ENCODE measurements around the gene SOCS1. TPM values are rescaled to one million over a fixed set of nuclear protein-coding genes. Genes with fewer than 3 reads are reported as not detected.
A peak's percentile ranks its signal among the peaks of the same experiment; 100 is the strongest.

Gene SOCS1
- polyA plus RNA-seq, 1 experiment: 11.6 TPM

- H3K27ac ChIP-seq (ENCODE audit: low read depth, low read length): peak overlapping the region; percentile 12
- H3K9me3 ChIP-seq (ENCODE audit: control insufficient read depth, insufficient read depth, low read length): peaks cover 6% of the 10 kb centered on the region; the same call in 1 of the 2 replicates
- ChIA-PET POLR2A (no interaction called here), CTCF (interaction anchor here (2.7 kb wide), 1 partner anchor 286 kb away, joined by 8 read pairs; no protein-coding TSS in a partner anchor)
- no peak for DNase-seq (ENCODE audit: low read depth, low spot score)
- H3K4me3 ChIP-seq (ENCODE audit: low read depth, low read length): no peak overlapping the region
- no peaks in the 10 kb centered on the region for H3K27me3 ChIP-seq (ENCODE audit: control insufficient read depth, insufficient read depth, low read length)
- no peak for TF ChIP-seq CTCF (IDR thresholded peaks at IDR 0.05; ENCODE audit: low read depth, low read length)
Measured at GRCh38 chr16:11249233-11250061, 6.6 kb downstream of the SOCS1 start.

DNA sequence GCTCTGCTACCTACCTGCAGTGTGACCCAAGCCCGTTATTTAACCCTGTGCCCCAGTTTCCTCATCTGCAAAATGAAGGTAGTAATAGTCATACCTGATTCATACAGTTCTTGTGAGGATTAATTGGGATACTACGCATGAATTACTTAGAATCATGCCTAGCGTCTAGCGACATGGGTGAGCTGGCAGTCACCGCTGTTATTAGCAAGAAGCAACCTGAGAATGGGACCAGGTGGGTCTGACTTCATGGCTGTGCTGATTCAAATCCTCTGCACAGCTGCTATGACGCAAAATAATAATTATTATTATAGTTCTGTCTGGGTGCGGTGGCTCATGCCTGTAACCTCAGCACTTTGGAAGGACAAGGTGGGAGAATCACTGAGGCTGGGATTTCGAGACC, 7.9 kb downstream of the SOCS1 start:
- TF ChIP-seq CTCF (IDR thresholded peaks at IDR 0.05; ENCODE audit: low read depth, low read length): no peak
- Histone ChIP-seq H3K9me3 (ENCODE audit: control insufficient read depth, insufficient read depth, low read length) (peaks cover 6% of the 10 kb centered on the region; the same call in 1 of the 2 replicates), H3K27me3 (ENCODE audit: control insufficient read depth, insufficient read depth, low read length) (no peaks in the 10 kb centered on the region), H3K4me3 (ENCODE audit: low read depth, low read length) (no peak overlapping the region), H3K27ac (ENCODE audit: low read depth, low read length) (no peak overlapping the region)
- ChIA-PET CTCF (interaction anchor here (1.3 to 1.5 kb wide), 2 partner anchors 277 to 285 kb away, joined by 4 read pairs; no protein-coding TSS in a partner anchor), POLR2A (interaction anchor here (0.6 to 1.0 kb wide), 3 partner anchors 44 to 264 kb away, joined by 3 to 17 read pairs (median 3); no protein-coding TSS in a partner anchor)
- no peak for DNase-seq (ENCODE audit: low read depth, low spot score)

DNA sequence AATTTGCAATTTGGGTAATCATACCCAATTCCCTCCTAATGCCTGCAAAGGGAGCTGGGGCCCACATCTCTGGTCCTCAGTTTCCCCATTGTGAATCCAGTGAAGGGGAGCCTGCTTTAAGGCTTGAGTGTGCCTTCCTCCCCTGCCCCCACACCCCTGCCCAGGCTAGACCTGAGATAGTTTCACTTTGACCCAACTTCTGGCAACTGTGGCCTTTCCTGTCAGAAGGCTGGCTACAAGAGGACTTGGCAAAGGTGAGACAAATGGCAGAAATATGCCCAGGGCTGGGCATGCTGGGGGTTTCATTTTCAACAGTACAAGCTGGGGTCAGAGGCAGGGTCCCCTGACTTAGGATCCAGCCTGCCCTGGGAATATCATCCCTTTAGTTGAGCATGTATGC, 10.0 kb downstream of the SOCS1 start:
- H3K4me3 ChIP-seq (ENCODE audit: low read depth, low read length): no peak overlapping the region
- TF ChIP-seq CTCF (IDR thresholded peaks at IDR 0.05; ENCODE audit: low read depth, low read length): no peak
- CTCF ChIA-PET: interaction anchor here (2.2 kb wide), 1 partner anchor 282 kb away, joined by 10 read pairs; no protein-coding TSS in a partner anchor
- peaks cover 6% of the 10 kb centered on the region; the same call in 1 of the 2 replicates for H3K9me3 ChIP-seq (ENCODE audit: control insufficient read depth, insufficient read depth, low read length)
- POLR2A ChIA-PET: interaction anchor here (1.1 kb wide), 1 partner anchor 141 kb away, joined by 3 read pairs; no protein-coding TSS in a partner anchor
- no peak for DNase-seq (ENCODE audit: low read depth, low spot score)
- H3K27ac ChIP-seq (ENCODE audit: low read depth, low read length): no peak overlapping the region
- H3K27me3 ChIP-seq (ENCODE audit: control insufficient read depth, insufficient read depth, low read length): no peaks in the 10 kb centered on the region

DNA sequence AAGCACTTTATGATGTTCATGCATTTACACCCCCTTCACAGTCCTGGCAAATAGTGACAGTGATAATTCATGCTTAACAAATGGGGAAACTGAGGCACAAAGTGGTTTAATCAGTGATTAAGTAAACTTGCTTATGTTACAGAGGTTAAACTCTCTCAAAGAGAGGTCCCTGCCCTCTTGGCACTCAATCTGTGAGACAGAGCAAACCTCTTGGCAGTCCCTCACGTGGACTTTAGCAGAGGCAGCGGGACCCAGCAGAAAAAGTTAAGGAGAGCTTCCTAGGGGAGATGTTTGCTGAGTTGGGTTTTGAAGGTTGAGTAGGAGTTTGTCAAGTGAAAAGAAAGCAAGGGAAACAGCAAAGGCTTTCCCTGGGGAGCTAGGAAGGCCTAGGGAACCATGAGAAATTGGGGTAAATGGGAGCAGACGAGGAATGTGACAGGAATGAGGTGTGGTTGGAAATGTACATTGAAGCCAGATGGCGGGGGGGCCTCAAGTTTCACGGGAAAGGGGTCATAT, 10.7 kb downstream of the SOCS1 start:
- POLR2A ChIA-PET: no interaction called here
- CTCF ChIA-PET: interaction anchor here (2.2 kb wide), 1 partner anchor 282 kb away, joined by 10 read pairs; no protein-coding TSS in a partner anchor
- Histone ChIP-seq H3K4me3 (ENCODE audit: low read depth, low read length) (no peak overlapping the region), H3K27ac (ENCODE audit: low read depth, low read length) (no peak overlapping the region), H3K27me3 (ENCODE audit: control insufficient read depth, insufficient read depth, low read length) (no peaks in the 10 kb centered on the region), H3K9me3 (ENCODE audit: control insufficient read depth, insufficient read depth, low read length) (peaks cover 6% of the 10 kb centered on the region; the same call in 1 of the 2 replicates)
- TF ChIP-seq CTCF (IDR thresholded peaks at IDR 0.05; ENCODE audit: low read depth, low read length): no peak
- DNase-seq (ENCODE audit: low read depth, low spot score): no peak

- POLR2A ChIA-PET: interaction anchor here (0.6 kb wide), 1 partner anchor 301 kb away, joined by 3 read pairs; the partner anchor contains the start of gene DEXI
- CTCF ChIA-PET: no interaction called here
- no peak for TF ChIP-seq CTCF (IDR thresholded peaks at IDR 0.05; ENCODE audit: low read depth, low read length)
- Histone ChIP-seq H3K27me3 (ENCODE audit: control insufficient read depth, insufficient read depth, low read length) (no peaks in the 10 kb centered on the region), H3K4me3 (ENCODE audit: low read depth, low read length) (no peak overlapping the region), H3K9me3 (ENCODE audit: control insufficient read depth, insufficient read depth, low read length) (no peaks in the 10 kb centered on the region), H3K27ac (ENCODE audit: low read depth, low read length) (no peak overlapping the region)
- no peak for DNase-seq (ENCODE audit: low read depth, low spot score)
Measured at GRCh38 chr16:11242658-11243057, 13.3 kb downstream of the SOCS1 start.

Measured in AG04450 (cell line).